ENCODE measurements around the gene OR5C1. TPM values are rescaled to one million over a fixed set of nuclear protein-coding genes. Genes with fewer than 3 reads are reported as not detected.
A peak's percentile ranks its signal among the peaks of the same experiment; 100 is the strongest.
"Not testable (repeated sequence)": the region's sequence is repeated elsewhere in the genome, so short reads cannot be mapped to it uniquely, and the experiment has no call there.

The OR5C1 gene
- total and polyA plus RNA-seq, 4 experiments from 2014 or later: not detected

DNA sequence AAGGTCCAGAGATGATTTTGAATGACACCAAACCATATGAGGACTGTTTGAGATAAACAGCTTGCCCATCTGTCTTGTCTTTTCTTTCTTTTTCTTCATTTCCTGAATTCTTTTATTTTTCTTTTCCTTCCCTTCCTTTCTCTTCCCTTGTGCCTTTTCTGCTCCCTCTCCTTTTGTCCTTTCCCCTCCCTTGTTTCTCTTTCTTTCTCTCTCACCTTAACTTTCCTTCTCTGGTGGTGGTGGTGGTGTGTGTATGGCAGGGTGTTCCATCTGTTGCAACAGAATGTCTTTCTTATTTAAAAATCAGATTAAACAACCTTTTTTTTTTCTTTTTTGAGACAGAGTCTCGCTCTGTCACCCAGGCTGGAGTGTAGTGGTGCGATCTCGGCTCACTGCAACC, 43.5 kb downstream of the OR5C1 start:
- Mint-ChIP-seq H3K36me3 (peaks cover 0 to 11% of the 10 kb centered on the region in 2 donors), H3K27me3 (no peaks in the 10 kb centered on the region), H3K4me1 (peaks cover 16 to 36% (median 20%) of the 10 kb centered on the region in 4 donors), H3K9me3 (no peaks in the 10 kb centered on the region), H3K27ac (peak overlapping the region in 2 of 7 donors; percentile 15 to 62), H3K4me3 (peak overlapping the region in 1 of 8 donors; percentile 17)
- no peak overlapping the region for H3K27ac ChIP-seq (ENCODE audit: low read depth, low read length)
- intact Hi-C loops (cut with micrococcal nuclease): no loop called here
- peaks cover 20% of the 10 kb centered on the region for H3K4me1 ChIP-seq (ENCODE audit: insufficient read depth, low read length)
- POLR2A ChIA-PET (ENCODE audit: partially characterized antibody): no interaction called here
- H3K4me3 ChIP-seq (ENCODE audit: low read length in 2 of 2): no peak overlapping the region
- no peaks in the 10 kb centered on the region for H3K36me3 ChIP-seq (ENCODE audit: insufficient read depth, low read length)
- no peak for DNase-seq
- no peaks in the 10 kb centered on the region for H3K27me3 ChIP-seq (ENCODE audit: insufficient read depth, low read length)
- CTCF ChIA-PET (ENCODE audit: partially characterized antibody): interaction anchor here (0.6 to 1.9 kb wide), 2 partner anchors 9 to 733 kb away, joined by 3 read pairs; no protein-coding TSS in a partner anchor
- H3K9me3 ChIP-seq (ENCODE audit: control insufficient read depth in 1 of 2, low read length in 2 of 2): no peaks in the 10 kb centered on the region

DNA sequence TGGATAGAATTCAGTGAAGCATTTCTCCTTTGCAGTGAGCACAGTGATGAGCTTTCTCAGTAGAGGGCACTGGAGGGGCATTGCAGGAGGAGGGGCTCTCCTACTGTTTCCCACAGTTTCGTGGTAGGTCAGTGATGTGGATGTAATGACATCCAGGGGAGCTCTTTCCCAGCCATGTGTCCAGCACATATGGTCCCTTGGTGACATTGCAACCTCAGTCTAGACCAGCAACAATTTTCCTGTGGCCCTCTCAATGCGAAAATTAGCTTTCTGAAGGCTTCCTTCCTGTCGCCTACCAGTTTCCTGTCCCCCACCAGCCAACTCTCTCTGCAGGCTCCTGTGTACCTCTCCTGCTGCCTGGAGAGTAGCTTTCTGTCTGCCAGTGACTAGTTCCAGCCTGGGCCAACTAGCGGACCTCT, 46.6 kb downstream of the OR5C1 start:
- peaks cover 11 to 19% (median 18%) of the 10 kb centered on the region in 4 donors for H3K4me1 Mint-ChIP-seq
- H3K4me3 Mint-ChIP-seq: peak overlapping the region; percentile 67 to 79 (median 75)
- no peaks in the 10 kb centered on the region for H3K36me3 Mint-ChIP-seq
- Histone ChIP-seq H3K36me3 (ENCODE audit: insufficient read depth, low read length) (no peaks in the 10 kb centered on the region), H3K4me3 (ENCODE audit: low read length in 2 of 2) (peak overlapping the region in 1 of 2 donors; percentile 4), H3K9me3 (ENCODE audit: control insufficient read depth in 1 of 2, low read length in 2 of 2) (no peaks in the 10 kb centered on the region), H3K27me3 (ENCODE audit: insufficient read depth, low read length) (no peaks in the 10 kb centered on the region), H3K4me1 (ENCODE audit: insufficient read depth, low read length) (peaks cover 15% of the 10 kb centered on the region), H3K27ac (ENCODE audit: low read depth, low read length) (no peak overlapping the region)
- no peaks in the 10 kb centered on the region for H3K27me3 Mint-ChIP-seq
- ChIA-PET POLR2A (ENCODE audit: partially characterized antibody) (interaction anchor here (1.0 to 2.3 kb wide), 5 partner anchors 9 to 106 kb away, joined by 3 to 12 read pairs (median 4); partner anchors contain the start of genes RABGAP1 and RC3H2), CTCF (ENCODE audit: partially characterized antibody) (interaction anchor here (0.7 to 2.5 kb wide), 14 partner anchors 9 to 737 kb away, joined by 3 to 9 read pairs (median 4); no protein-coding TSS in a partner anchor)
- intact Hi-C loops (cut with micrococcal nuclease): no loop called here
- peaks cover 0 to 9% (median 2%) of the 10 kb centered on the region in 8 donors for H3K9me3 Mint-ChIP-seq
- DNase-seq: no peak
- peak overlapping the region in 6 of 7 donors; percentile 41 to 80 (median 70) for H3K27ac Mint-ChIP-seq

DNA sequence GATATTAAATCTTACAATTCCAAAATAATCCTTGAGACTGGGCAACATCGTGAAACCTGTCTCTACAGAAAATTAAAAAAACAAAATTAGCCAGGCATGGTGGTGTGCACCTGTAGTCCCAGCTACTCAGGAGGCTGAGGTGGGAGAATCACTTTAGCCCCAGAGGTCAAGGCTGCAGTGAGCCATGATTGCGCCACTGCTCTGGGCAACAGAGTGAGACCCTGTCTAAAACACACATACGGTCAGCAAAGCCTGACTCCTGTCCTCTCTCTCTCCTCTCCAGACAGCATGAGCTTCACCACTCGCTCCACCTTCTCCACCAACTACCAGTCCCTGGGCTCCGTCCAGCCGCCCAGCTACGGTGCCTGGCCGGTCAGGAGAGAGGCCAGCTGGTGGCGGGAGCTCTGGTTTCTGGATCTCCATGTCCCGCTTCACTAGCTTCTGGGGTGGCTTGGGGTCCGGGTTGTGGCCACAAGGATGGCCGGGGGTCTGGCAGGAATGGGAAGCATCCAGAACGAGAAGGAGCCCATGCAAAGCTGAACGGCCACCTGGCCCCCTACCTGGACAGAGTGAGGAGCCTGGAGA, 48.6 kb downstream of the OR5C1 start:
- H3K9me3 ChIP-seq (ENCODE audit: control insufficient read depth in 1 of 2, low read length in 2 of 2): no peaks in the 10 kb centered on the region
- Mint-ChIP-seq H3K36me3 (no peaks in the 10 kb centered on the region), H3K27ac (no peak overlapping the region), H3K27me3 (no peaks in the 10 kb centered on the region), H3K9me3 (peaks cover 0 to 9% (median 2%) of the 10 kb centered on the region in 8 donors), H3K4me3 (no peak overlapping the region), H3K4me1 (peaks cover 12 to 19% (median 18%) of the 10 kb centered on the region in 4 donors)
- no peak for DNase-seq
- ChIA-PET POLR2A (ENCODE audit: partially characterized antibody) (interaction anchor here (2.6 kb wide), 1 partner anchor 9 kb away, joined by 9 read pairs; the partner anchor contains the start of gene PDCL), CTCF (ENCODE audit: partially characterized antibody) (no interaction called here)
- no peaks in the 10 kb centered on the region for H3K27me3 ChIP-seq (ENCODE audit: insufficient read depth, low read length)
- intact Hi-C loops (cut with micrococcal nuclease): no loop called here
- H3K27ac ChIP-seq (ENCODE audit: low read depth, low read length): no peak overlapping the region
- H3K36me3 ChIP-seq (ENCODE audit: insufficient read depth, low read length): no peaks in the 10 kb centered on the region
- H3K4me1 ChIP-seq (ENCODE audit: insufficient read depth, low read length): peaks cover 15% of the 10 kb centered on the region
- H3K4me3 ChIP-seq (ENCODE audit: low read length in 2 of 2): no peak overlapping the region

DNA sequence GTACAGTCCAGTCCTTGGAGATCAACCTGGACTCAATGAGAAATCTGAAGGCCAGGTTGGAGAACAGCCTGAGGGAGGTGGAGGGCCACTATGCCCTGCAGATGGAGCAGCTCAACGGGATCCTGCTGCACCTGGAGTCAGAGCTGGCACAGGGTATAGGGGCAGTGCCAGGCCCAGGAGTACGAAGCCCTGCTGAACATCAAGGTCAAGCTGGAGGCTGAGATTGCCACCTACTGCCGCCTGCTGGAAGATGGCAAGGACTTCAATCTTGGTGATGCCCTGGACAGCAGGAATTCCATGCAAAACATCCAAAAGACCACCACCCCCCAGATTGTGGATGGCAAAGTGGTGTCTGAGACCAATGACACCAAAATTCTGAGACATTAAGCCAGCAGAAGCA, 49.7 kb downstream of the OR5C1 start:
- H3K27me3 ChIP-seq (ENCODE audit: insufficient read depth, low read length); H3K27me3 Mint-ChIP-seq; H3K9me3 Mint-ChIP-seq; CTCF ChIA-PET (ENCODE audit: partially characterized antibody); H3K4me3 ChIP-seq (ENCODE audit: low read length in 2 of 2); H3K27ac ChIP-seq (ENCODE audit: low read depth, low read length); intact Hi-C loops (cut with micrococcal nuclease); DNase-seq; H3K9me3 ChIP-seq (ENCODE audit: control insufficient read depth in 1 of 2, low read length in 2 of 2); H3K36me3 Mint-ChIP-seq; H3K27ac Mint-ChIP-seq; H3K4me3 Mint-ChIP-seq; H3K36me3 ChIP-seq (ENCODE audit: insufficient read depth, low read length): not testable (repeated sequence)
- POLR2A ChIA-PET (ENCODE audit: partially characterized antibody): interaction anchor here (2.6 kb wide), 1 partner anchor 10 kb away, joined by 9 read pairs; the partner anchor contains the start of gene PDCL
- peaks cover 15% of the 10 kb centered on the region for H3K4me1 ChIP-seq (ENCODE audit: insufficient read depth, low read length)
- peaks cover 12 to 19% (median 18%) of the 10 kb centered on the region in 4 donors for H3K4me1 Mint-ChIP-seq

Other genes with a start within 250 kb of the OR5C1 start
- gene OR1N2, start 235.8 kb upstream of the OR5C1 start, total RNA-seq: not detected
- gene OR1N2, start 235.8 kb upstream of the OR5C1 start, polyA plus RNA-seq: not detected
- not detected for gene OR1L8, start 205.5 kb upstream of the OR5C1 start, total RNA-seq
- not detected for gene OR1L8, start 205.5 kb upstream of the OR5C1 start, polyA plus RNA-seq
- not detected for gene OR1Q1, start 174.2 kb upstream of the OR5C1 start, total RNA-seq
- not detected for gene OR1Q1, start 174.2 kb upstream of the OR5C1 start, polyA plus RNA-seq
- not detected for gene OR1B1, start 131.3 kb upstream of the OR5C1 start, total RNA-seq
- gene OR1B1, start 131.3 kb upstream of the OR5C1 start, polyA plus RNA-seq: not detected
- not detected for gene OR1L1, start 127.2 kb upstream of the OR5C1 start, total RNA-seq
- not detected for gene OR1L1, start 127.2 kb upstream of the OR5C1 start, polyA plus RNA-seq
- gene OR1L3, start 113.8 kb upstream of the OR5C1 start, total RNA-seq: not detected
- not detected for gene OR1L3, start 113.8 kb upstream of the OR5C1 start, polyA plus RNA-seq
- gene OR1L4, start 64.9 kb upstream of the OR5C1 start, total RNA-seq: not detected
- not detected for gene OR1L4, start 64.9 kb upstream of the OR5C1 start, polyA plus RNA-seq
- gene OR1L6, start 46.6 kb upstream of the OR5C1 start, total RNA-seq: not detected
- gene OR1L6, start 46.6 kb upstream of the OR5C1 start, polyA plus RNA-seq: not detected
- not detected for gene OR1K1, start 11.2 kb downstream of the OR5C1 start, total RNA-seq
- gene OR1K1, start 11.2 kb downstream of the OR5C1 start, polyA plus RNA-seq: not detected
- gene PDCL, start 39.7 kb downstream of the OR5C1 start, total RNA-seq: 10 to 100 TPM; 16.5 to 18.1 TPM
- 10 to 100 TPM; 10.4 to 12.1 TPM for gene PDCL, start 39.7 kb downstream of the OR5C1 start, polyA plus RNA-seq
- 10 to 100 TPM; 66.6 to 70.7 TPM for gene RC3H2, start 116.4 kb downstream of the OR5C1 start, total RNA-seq
- gene RC3H2, start 116.4 kb downstream of the OR5C1 start, polyA plus RNA-seq: 10 to 100 TPM; 18.7 to 27.4 TPM
- 10 to 100 TPM; 20.2 to 20.5 TPM for gene ZBTB6, start 124.4 kb downstream of the OR5C1 start, total RNA-seq
- 1 to 10 TPM; 2.5 to 2.9 TPM for gene ZBTB6, start 124.4 kb downstream of the OR5C1 start, polyA plus RNA-seq
- 10 to 100 TPM; 10.5 to 10.9 TPM for gene ZBTB26, start 142.6 kb downstream of the OR5C1 start, total RNA-seq
- gene ZBTB26, start 142.6 kb downstream of the OR5C1 start, polyA plus RNA-seq: 1 to 10 TPM; 1.4 TPM
- gene RABGAP1, start 152.1 kb downstream of the OR5C1 start, total RNA-seq: 10 to 100 TPM; 43.2 to 43.6 TPM
- gene RABGAP1, start 152.1 kb downstream of the OR5C1 start, polyA plus RNA-seq: 10 to 100 TPM; 21.6 to 24.1 TPM
- 1 to 10 TPM; 1.0 to 2.3 TPM for gene GPR21, start 244.7 kb downstream of the OR5C1 start, total RNA-seq
- gene GPR21, start 244.7 kb downstream of the OR5C1 start, polyA plus RNA-seq: not detected